HepG2 (cell line): ENCODE measurements around the gene FOCAD. TPM values are rescaled to one million over a fixed set of nuclear protein-coding genes. Genes with fewer than 3 reads are reported as not detected.
A peak's percentile ranks its signal among the peaks of the same experiment; 100 is the strongest.

Experiments used
- AKAP8 ChIP-seq: sonication (generic); formaldehyde crosslinking; IDR thresholded peaks from 2 replicates; pipeline ENCODE4 v1.5.1; 2020; ENCODE audit warnings: mild to moderate bottlenecking, missing genetic modification reagents
- ATF1 ChIP-seq: IDR thresholded peaks from 2 replicates; pipeline ENCODE4 v1.6.1; 2016; ENCODE audit warnings: mild to moderate bottlenecking, control low read depth
- ATF7-NPFF ChIP-seq: sonication (generic); formaldehyde crosslinking; IDR thresholded peaks from 2 replicates; pipeline ENCODE4 v1.8.1; 2023; ENCODE audit warnings: mild to moderate bottlenecking, low read depth, missing genetic modification reagents, moderate library complexity
- ETV5 ChIP-seq: IDR thresholded peaks from 2 replicates; pipeline ENCODE4 v1.6.1; 2018; ENCODE audit warnings: missing biosample characterization, missing genetic modification reagents, inconsistent platforms, borderline replicate concordance
- JUND ChIP-seq: sonication (generic); formaldehyde crosslinking; IDR thresholded peaks from 2 replicates; pipeline ENCODE4 v1.8.0; 2022; ENCODE audit warnings: mild to moderate bottlenecking, missing genetic modification reagents
- MED1 ChIP-seq: sonication (generic); formaldehyde crosslinking; IDR thresholded peaks from 2 replicates; pipeline ENCODE4 v1.4.0; 2020; ENCODE audit warnings: missing genetic modification reagents
- MEIS1 ChIP-seq: sonication (generic); formaldehyde crosslinking; IDR thresholded peaks from 2 replicates; pipeline ENCODE4 v1.9.0; 2021; ENCODE audit warnings: mild to moderate bottlenecking, missing genetic modification reagents, moderate library complexity, borderline replicate concordance
- REL ChIP-seq: sonication (generic); formaldehyde crosslinking; conservative IDR thresholded peaks from 2 replicates; pipeline ENCODE4 v1.8.0; 2022; ENCODE audit warnings: mild to moderate bottlenecking, missing genetic modification reagents, moderate library complexity
- RXRA ChIP-seq: sonication (generic); formaldehyde crosslinking; IDR thresholded peaks from 2 replicates; pipeline ENCODE4 v1.5.1; 2020; ENCODE audit warnings: missing genetic modification reagents
- SRY ChIP-seq: sonication (generic); formaldehyde crosslinking; IDR thresholded peaks from 2 replicates; pipeline ENCODE4 v1.8.0; 2022; ENCODE audit warnings: mild to moderate bottlenecking, missing genetic modification reagents
- TSC22D2 ChIP-seq: sonication (generic); formaldehyde crosslinking; IDR thresholded peaks from 2 replicates; pipeline ENCODE4 v1.5.1; 2020; ENCODE audit warnings: missing genetic modification reagents, mild to moderate bottlenecking, borderline replicate concordance
- ZFP36 ChIP-seq: fragments of 150-350 bp; IDR thresholded peaks from 2 replicates; pipeline ENCODE4 v1.6.1; 2018; ENCODE audit warnings: borderline replicate concordance, low read length, low read depth; ENCODE audit not compliant: partially characterized antibody
- ZNF382 ChIP-seq: sonication (generic); formaldehyde crosslinking; IDR thresholded peaks from 2 replicates; pipeline ENCODE4 v1.5.0; 2020; ENCODE audit warnings: missing genetic modification reagents, mild to moderate bottlenecking, borderline replicate concordance
- ZNF430 ChIP-seq: sonication (generic); formaldehyde crosslinking; IDR thresholded peaks from 2 replicates; pipeline ENCODE4 v1.9.0; 2021; ENCODE audit warnings: mild to moderate bottlenecking, missing genetic modification reagents
- ZNF546 ChIP-seq: sonication (generic); formaldehyde crosslinking; conservative IDR thresholded peaks from 2 replicates; pipeline ENCODE4 v1.8.1; 2023; ENCODE audit warnings: mild to moderate bottlenecking, missing genetic modification reagents
- ZNF552 ChIP-seq: sonication (generic); formaldehyde crosslinking; IDR thresholded peaks from 2 replicates; pipeline ENCODE4 v1.9.0; 2022; ENCODE audit warnings: missing genetic modification reagents, mild to moderate bottlenecking, borderline replicate concordance
- ZNF607 ChIP-seq: sonication (generic); formaldehyde crosslinking; IDR thresholded peaks from 2 replicates; pipeline ENCODE4 v1.5.1; 2020; ENCODE audit warnings: missing genetic modification reagents, mild to moderate bottlenecking, borderline replicate concordance
- ZNF746 ChIP-seq: sonication (generic); formaldehyde crosslinking; IDR thresholded peaks from 2 replicates; pipeline ENCODE4 v1.8.0; 2022; ENCODE audit warnings: mild to moderate bottlenecking, missing genetic modification reagents
- ZSCAN22 ChIP-seq: sonication (generic); formaldehyde crosslinking; IDR thresholded peaks from 2 replicates; pipeline ENCODE4 v1.4.0; 2020; ENCODE audit warnings: mild to moderate bottlenecking, missing genetic modification reagents
- polyA plus RNA-seq, 8 experiments: library from polyadenylated mRNA; depleted of rRNA in 3 of 8; stranded (reverse) in 7 of 8; unstranded in 1 of 8; fragments of >200 nt; fragmentation: Illumina TruSeq in 4 of 8; extraction: Trizol in 4 of 8; gene quantifications; 2 replicates each; pipeline versions ENCODE4 v1.2.1 to v1.2.3, GENCODE V29; 2011 to 2016; ENCODE audit warnings: low read depth in 4 of 8, missing spikeins in 1 of 8, mixed read lengths in 1 of 8; ENCODE audit not compliant: insufficient read depth in 1 of 8
- total RNA-seq, 5 experiments: library from RNA; depleted of rRNA; stranded (reverse); fragments of >200 nt; fragmentation: Illumina TruSeq; extraction: Trizol; gene quantifications; 2 replicates each; pipeline ENCODE4 v1.2.3, GENCODE V29; 2016; ENCODE audit warnings: low read depth in 1 of 5
- TF ChIP-seq, protein P1 (sequence below): fragments of 450-650 bp; IDR thresholded peaks from 2 replicates; pipeline ENCODE4 v1.6.1; 2017; ENCODE audit warnings: mild to moderate bottlenecking
- TF ChIP-seq, protein P2 (sequence below): sonication (generic); formaldehyde crosslinking; IDR thresholded peaks from 2 replicates; pipeline ENCODE4 v1.8.0; 2022; ENCODE audit warnings: missing genetic modification reagents, mild to moderate bottlenecking, moderate library complexity, borderline replicate concordance
- TF ChIP-seq, protein P3 (sequence below): sonication (generic); formaldehyde crosslinking; IDR thresholded peaks from 2 replicates; pipeline ENCODE4 v1.4.0; 2020; ENCODE audit warnings: missing genetic modification reagents

FOCAD gene
- total and polyA plus RNA-seq, 2 of the 13 experiments (the other 11 are each of a cell fraction or from before 2014, with no cell fraction given) = 18.0 to 31.1 TPM

DNA sequence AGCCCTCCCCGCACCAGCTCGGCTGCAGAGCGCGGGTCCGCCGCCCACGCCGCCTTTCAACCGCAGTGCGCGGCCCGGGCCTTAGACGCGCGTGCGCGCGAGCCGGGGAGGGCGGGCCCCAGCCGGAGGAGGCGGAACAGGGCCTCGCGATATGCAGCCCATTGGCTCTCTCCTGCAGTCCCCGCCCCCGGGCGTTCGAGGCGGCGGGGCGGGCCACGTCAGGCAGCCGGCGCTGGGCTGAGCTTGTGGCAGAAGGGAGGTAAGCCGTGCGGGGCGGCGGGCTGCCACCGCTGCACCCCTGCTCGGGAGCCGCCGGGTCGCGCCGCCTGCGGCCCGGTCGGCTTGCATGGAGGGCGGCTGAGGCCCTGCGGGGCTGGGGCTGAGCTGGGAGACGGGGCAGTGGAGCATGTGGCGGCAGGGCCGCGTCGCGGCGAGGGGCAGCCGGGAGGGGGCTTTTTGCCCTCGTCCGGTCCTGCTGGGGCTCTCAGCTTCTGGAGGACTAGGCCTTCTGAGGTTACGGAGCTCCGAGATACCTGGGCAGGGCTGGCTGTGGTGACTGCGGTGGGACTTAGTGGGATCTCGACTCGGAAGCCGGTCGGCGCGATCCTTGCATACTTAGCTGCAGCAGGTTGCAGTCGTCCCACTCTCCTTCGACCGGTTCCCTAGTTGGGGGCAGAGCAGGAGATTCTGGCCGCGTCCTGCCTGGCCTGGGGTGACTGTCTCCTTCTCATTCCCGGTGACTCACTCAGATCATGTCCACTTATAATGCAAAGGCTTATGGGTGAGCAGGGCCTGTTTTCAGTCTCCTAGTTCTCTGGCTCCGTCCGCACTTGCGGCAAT is at the start of gene FOCAD (continued):
- TF ChIP-seq ZSCAN22 (0 out of 2 replicates have a peak, but pooled peaks have one; percentile 66), JUND (CRISPR knock-in tag) (no peak), TSC22D2 (0 out of 2 replicates have a peak, but pooled peaks have one; percentile 70), ETV5 (CRISPR knock-in tag) (no peak), MEIS1 (CRISPR knock-in tag) (peak; percentile 67; the same call in 1 of the 2 replicates), SRY (peak; percentile 98), ZNF382 (CRISPR knock-in tag) (no peak), RXRA (CRISPR knock-in tag) (0 out of 2 replicates have a peak, but pooled peaks have one; percentile 26), ZNF430 (CRISPR knock-in tag) (no peak), AKAP8 (CRISPR knock-in tag) (no peak; the same call in 1 of the 2 replicates), ZFP36 (no peak), MED1 (CRISPR knock-in tag) (peak; percentile 62; the same call in 1 of the 2 replicates), ATF7-NPFF (CRISPR knock-in tag) (peak; percentile 94), ZNF552 (no peak), ATF1 (CRISPR knock-in tag) (no peak), REL (CRISPR knock-in tag) (no peak), ZNF546 (peak; percentile 78), ZNF607 (peak; percentile 53; the same call in 1 of the 2 replicates), ZNF746 (CRISPR knock-in tag) (no peak; the same call in 1 of the 2 replicates)
- TF ChIP-seq, protein P1, sequence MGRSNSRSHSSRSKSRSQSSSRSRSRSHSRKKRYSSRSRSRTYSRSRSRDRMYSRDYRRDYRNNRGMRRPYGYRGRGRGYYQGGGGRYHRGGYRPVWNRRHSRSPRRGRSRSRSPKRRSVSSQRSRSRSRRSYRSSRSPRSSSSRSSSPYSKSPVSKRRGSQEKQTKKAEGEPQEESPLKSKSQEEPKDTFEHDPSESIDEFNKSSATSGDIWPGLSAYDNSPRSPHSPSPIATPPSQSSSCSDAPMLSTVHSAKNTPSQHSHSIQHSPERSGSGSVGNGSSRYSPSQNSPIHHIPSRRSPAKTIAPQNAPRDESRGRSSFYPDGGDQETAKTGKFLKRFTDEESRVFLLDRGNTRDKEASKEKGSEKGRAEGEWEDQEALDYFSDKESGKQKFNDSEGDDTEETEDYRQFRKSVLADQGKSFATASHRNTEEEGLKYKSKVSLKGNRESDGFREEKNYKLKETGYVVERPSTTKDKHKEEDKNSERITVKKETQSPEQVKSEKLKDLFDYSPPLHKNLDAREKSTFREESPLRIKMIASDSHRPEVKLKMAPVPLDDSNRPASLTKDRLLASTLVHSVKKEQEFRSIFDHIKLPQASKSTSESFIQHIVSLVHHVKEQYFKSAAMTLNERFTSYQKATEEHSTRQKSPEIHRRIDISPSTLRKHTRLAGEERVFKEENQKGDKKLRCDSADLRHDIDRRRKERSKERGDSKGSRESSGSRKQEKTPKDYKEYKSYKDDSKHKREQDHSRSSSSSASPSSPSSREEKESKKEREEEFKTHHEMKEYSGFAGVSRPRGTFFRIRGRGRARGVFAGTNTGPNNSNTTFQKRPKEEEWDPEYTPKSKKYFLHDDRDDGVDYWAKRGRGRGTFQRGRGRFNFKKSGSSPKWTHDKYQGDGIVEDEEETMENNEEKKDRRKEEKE = no peak
- TF ChIP-seq, protein P2, sequence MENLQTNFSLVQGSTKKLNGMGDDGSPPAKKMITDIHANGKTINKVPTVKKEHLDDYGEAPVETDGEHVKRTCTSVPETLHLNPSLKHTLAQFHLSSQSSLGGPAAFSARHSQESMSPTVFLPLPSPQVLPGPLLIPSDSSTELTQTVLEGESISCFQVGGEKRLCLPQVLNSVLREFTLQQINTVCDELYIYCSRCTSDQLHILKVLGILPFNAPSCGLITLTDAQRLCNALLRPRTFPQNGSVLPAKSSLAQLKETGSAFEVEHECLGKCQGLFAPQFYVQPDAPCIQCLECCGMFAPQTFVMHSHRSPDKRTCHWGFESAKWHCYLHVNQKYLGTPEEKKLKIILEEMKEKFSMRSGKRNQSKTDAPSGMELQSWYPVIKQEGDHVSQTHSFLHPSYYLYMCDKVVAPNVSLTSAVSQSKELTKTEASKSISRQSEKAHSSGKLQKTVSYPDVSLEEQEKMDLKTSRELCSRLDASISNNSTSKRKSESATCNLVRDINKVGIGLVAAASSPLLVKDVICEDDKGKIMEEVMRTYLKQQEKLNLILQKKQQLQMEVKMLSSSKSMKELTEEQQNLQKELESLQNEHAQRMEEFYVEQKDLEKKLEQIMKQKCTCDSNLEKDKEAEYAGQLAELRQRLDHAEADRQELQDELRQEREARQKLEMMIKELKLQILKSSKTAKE (CRISPR knock-in tag) = no peak; the same call in 1 of the 2 replicates
- TF ChIP-seq, protein P3, sequence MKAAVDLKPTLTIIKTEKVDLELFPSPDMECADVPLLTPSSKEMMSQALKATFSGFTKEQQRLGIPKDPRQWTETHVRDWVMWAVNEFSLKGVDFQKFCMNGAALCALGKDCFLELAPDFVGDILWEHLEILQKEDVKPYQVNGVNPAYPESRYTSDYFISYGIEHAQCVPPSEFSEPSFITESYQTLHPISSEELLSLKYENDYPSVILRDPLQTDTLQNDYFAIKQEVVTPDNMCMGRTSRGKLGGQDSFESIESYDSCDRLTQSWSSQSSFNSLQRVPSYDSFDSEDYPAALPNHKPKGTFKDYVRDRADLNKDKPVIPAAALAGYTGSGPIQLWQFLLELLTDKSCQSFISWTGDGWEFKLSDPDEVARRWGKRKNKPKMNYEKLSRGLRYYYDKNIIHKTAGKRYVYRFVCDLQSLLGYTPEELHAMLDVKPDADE (CRISPR knock-in tag) = peak; percentile 87; the same call in 1 of the 2 replicates
